Liver (tissue), 9 donors: ENCODE measurements around the gene LRRC38. TPM values are rescaled to one million over a fixed set of nuclear protein-coding genes. Genes with fewer than 3 reads are reported as not detected.

ENCODE experiments used
- DNase-seq: peaks from one replicate; pipeline ENCODE4 v3.0.0-alpha.2; 2017; ENCODE audit warnings: low spot score
- H3K27ac ChIP-seq, 2 donors: one replicate each; pipeline ENCODE4 v1.7.0; 2013; ENCODE audit warnings: inconsistent platforms in 2 of 2, low read length in 2 of 2, control low read depth in 1 of 2, low read depth in 1 of 2, mild to moderate bottlenecking in 1 of 2
- H3K27me3 ChIP-seq, 4 donors: one replicate each; pipeline versions ENCODE4 v1.6.1 to v1.7.0; 2013; ENCODE audit warnings: low read length in 3 of 4, inconsistent platforms in 1 of 4, mild to moderate bottlenecking in 1 of 4, moderate library complexity in 1 of 4; ENCODE audit not compliant: control insufficient read depth in 4 of 4, insufficient read depth in 4 of 4
- H3K36me3 ChIP-seq, 4 donors: one replicate each; pipeline versions ENCODE4 v1.6.1 to v1.7.0; 2013; ENCODE audit warnings: low read length in 3 of 4, mild to moderate bottlenecking in 3 of 4, low read depth in 1 of 4, moderate library complexity in 1 of 4; ENCODE audit not compliant: control insufficient read depth in 4 of 4, insufficient read depth in 3 of 4
- H3K4me1 ChIP-seq, 4 donors: one replicate each; pipeline versions ENCODE4 v1.6.1 to v1.7.0; 2013; ENCODE audit warnings: low read length in 3 of 4, mild to moderate bottlenecking in 3 of 4, moderate library complexity in 1 of 4; ENCODE audit not compliant: control insufficient read depth in 4 of 4, insufficient read depth in 4 of 4
- H3K4me3 ChIP-seq, 3 donors: one replicate each; pipeline versions ENCODE4 v1.6.1 to v1.7.0; 2013; ENCODE audit warnings: low read length in 3 of 3, control low read depth in 1 of 3, low read depth in 1 of 3, mild to moderate bottlenecking in 1 of 3
- H3K9ac ChIP-seq, 2 donors: one replicate each; pipeline ENCODE4 v1.7.0; 2013; ENCODE audit warnings: low read length in 2 of 2, mild to moderate bottlenecking in 2 of 2, moderate library complexity in 2 of 2, control low read depth in 1 of 2, low read depth in 1 of 2
- H3K9me3 ChIP-seq, 4 donors: one replicate each; pipeline versions ENCODE4 v1.6.1 to v1.7.0; 2013; ENCODE audit warnings: low read length in 3 of 4; ENCODE audit not compliant: control insufficient read depth in 4 of 4
- ATF3 ChIP-seq: IDR thresholded peaks from 2 replicates; pipeline ENCODE4 v1.6.1; 2016; ENCODE audit warnings: antibody characterized with exemption
- CTCF ChIP-seq: fragments of 150-350 bp; IDR thresholded peaks from 2 replicates; pipeline ENCODE4 v1.5.1; 2017; ENCODE audit warnings: improper control_type of control experiment, low read depth, low read length; ENCODE audit not compliant: missing input control
- EGR1 ChIP-seq, 2 donors: IDR thresholded peaks; 2 replicates each; pipeline ENCODE4 v1.6.1; 2016 to 2018; ENCODE audit warnings: antibody characterized with exemption in 2 of 2, low read depth in 2 of 2
- FOXA1 ChIP-seq: IDR thresholded peaks from 2 replicates; pipeline ENCODE4 v1.6.1; 2016; ENCODE audit warnings: antibody characterized with exemption
- FOXA2 ChIP-seq: IDR thresholded peaks from 2 replicates; pipeline ENCODE4 v1.6.1; 2016; ENCODE audit warnings: antibody characterized with exemption
- GABPA ChIP-seq, 2 donors: IDR thresholded peaks in 1 of 2; conservative IDR thresholded peaks in 1 of 2; 2 replicates each; pipeline ENCODE4 v1.6.1; 2016; ENCODE audit warnings: antibody characterized with exemption in 2 of 2, mild to moderate bottlenecking in 1 of 2, moderate library complexity in 1 of 2
- HNF4A ChIP-seq, 2 donors: conservative IDR thresholded peaks; 2 replicates each; pipeline ENCODE4 v1.6.1; 2016; ENCODE audit warnings: antibody characterized with exemption in 2 of 2, mild to moderate bottlenecking in 2 of 2
- HNF4G ChIP-seq: IDR thresholded peaks from 2 replicates; pipeline ENCODE4 v1.6.1; 2016; ENCODE audit warnings: antibody characterized with exemption
- JUND ChIP-seq, 2 donors: IDR thresholded peaks; 2 replicates each; pipeline ENCODE4 v1.6.1; 2016; ENCODE audit warnings: antibody characterized with exemption in 2 of 2
- MAX ChIP-seq: IDR thresholded peaks from 2 replicates; pipeline ENCODE4 v1.6.1; 2016; ENCODE audit warnings: antibody characterized with exemption
- RAD21 ChIP-seq, 2 donors: IDR thresholded peaks; 2 replicates each; pipeline ENCODE4 v1.6.1; 2016; ENCODE audit warnings: antibody characterized with exemption in 2 of 2, mild to moderate bottlenecking in 2 of 2
- REST ChIP-seq: IDR thresholded peaks from 2 replicates; pipeline ENCODE4 v1.6.1; 2016; ENCODE audit warnings: antibody characterized with exemption, mild to moderate bottlenecking
- RXRA ChIP-seq, 2 donors: IDR thresholded peaks; 2 replicates each; pipeline ENCODE4 v1.6.1; 2017 to 2018; ENCODE audit warnings: antibody characterized with exemption in 2 of 2, mild to moderate bottlenecking in 1 of 2
- SP1 ChIP-seq: IDR thresholded peaks from 2 replicates; pipeline ENCODE4 v1.6.1; 2018; ENCODE audit warnings: antibody characterized with exemption, mild to moderate bottlenecking
- TAF1 ChIP-seq: conservative IDR thresholded peaks from 2 replicates; pipeline ENCODE4 v1.6.1; 2016; ENCODE audit warnings: antibody characterized with exemption, mild to moderate bottlenecking
- ZBTB33 ChIP-seq: IDR thresholded peaks from 2 replicates; pipeline ENCODE4 v1.6.1; 2016; ENCODE audit warnings: antibody characterized with exemption
- WGBS: extraction: QIAGEN DNeasy Blood & Tissue Kit; methylation state at CpG from one replicate; pipeline ENCODE4 v1.1.7; 2013; 5-methylcytosine and 5-hydroxymethylcytosine counted together
- polyA plus RNA-seq, 2 donors: library from polyadenylated mRNA; stranded (reverse) in 1 of 2; unstranded in 1 of 2; fragments of 200-250 nt in 1 of 2; fragments of >200 nt in 1 of 2; fragmentation: Nextera tagmentation in 1 of 2; extraction: Ambion mirVana in 1 of 2; gene quantifications; one replicate each; pipeline versions ENCODE4 v1.2.1 to v1.2.3, GENCODE V29; 2013 to 2015
- total RNA-seq, 2 donors: library from RNA; depleted of rRNA; stranded (reverse); fragments of >200 nt; gene quantifications; one replicate each; pipeline ENCODE4 v1.2.3, GENCODE V29; 2014
- donor health status: healthy.
- donor health status: healthy.
- donor health status: healthy.
- donor health status: healthy.
- donor health status: healthy.

The LRRC38 gene
- total and polyA plus RNA-seq, 4 donors: not detected

- H3K27me3 ChIP-seq: no peaks in the 10 kb centered on the region
- no peak overlapping the region for H3K27ac ChIP-seq
- WGBS: 68% methylated on average over 2 of the region's 2 CpGs
- H3K9me3 ChIP-seq: no peaks in the 10 kb centered on the region
- H3K4me3 ChIP-seq: no peak overlapping the region
- H3K4me1 ChIP-seq: no peaks in the 10 kb centered on the region
- DNase-seq: no peak
- H3K36me3 ChIP-seq: no peaks in the 10 kb centered on the region
- TF ChIP-seq HNF4G (no peak), HNF4A (conservative IDR thresholded peaks at IDR 0.05) (no peak), SP1 (no peak), ZBTB33 (no peak), RAD21 (IDR thresholded peaks at IDR 0.05) (no peak), GABPA (IDR thresholded peaks at IDR 0.05 in 1 of 2, conservative IDR thresholded peaks at IDR 0.05 in 1 of 2) (no peak), ATF3 (no peak), FOXA1 (no peak), MAX (no peak), JUND (IDR thresholded peaks at IDR 0.05) (no peak)
- H3K9ac ChIP-seq: no peak overlapping the region
Measured at GRCh38 chr1:13461977-13462376, 51.8 kb downstream of the LRRC38 start.

GRCh38 chr1:13456904-13457532 lies 56.8 kb downstream of the LRRC38 start:
- no peaks in the 10 kb centered on the region for H3K36me3 ChIP-seq
- 56% methylated on average over 15 of the region's 15 CpGs for WGBS

More at GRCh38 chr1:13456904-13457532, 56.8 kb downstream of the LRRC38 start:
- TF ChIP-seq RXRA (IDR thresholded peaks at IDR 0.05) (no peak), HNF4G (no peak), CTCF (no peak), ZBTB33 (no peak), TAF1 (no peak), SP1 (no peak), JUND (IDR thresholded peaks at IDR 0.05) (no peak), REST (no peak), RAD21 (IDR thresholded peaks at IDR 0.05) (no peak), GABPA (IDR thresholded peaks at IDR 0.05 in 1 of 2, conservative IDR thresholded peaks at IDR 0.05 in 1 of 2) (no peak), ATF3 (no peak), HNF4A (conservative IDR thresholded peaks at IDR 0.05) (no peak), EGR1 (IDR thresholded peaks at IDR 0.05; ENCODE audit: low read depth in 2 of 2) (no peak), FOXA2 (no peak)
- H3K9ac ChIP-seq: no peak overlapping the region
- H3K9me3 ChIP-seq: no peaks in the 10 kb centered on the region
- no peak for DNase-seq
- no peak overlapping the region for H3K4me3 ChIP-seq
- no peaks in the 10 kb centered on the region for H3K4me1 ChIP-seq
- no peak overlapping the region for H3K27ac ChIP-seq
- H3K27me3 ChIP-seq: peaks cover 0 to 2% (median 0%) of the 10 kb centered on the region in 4 donors
